ENCODE results near the gene PHLDB1. TPM values are rescaled to one million over a fixed set of nuclear protein-coding genes. Genes with fewer than 3 reads are reported as not detected.

The PHLDB1 gene
- total RNA-seq, 4 donors from 2014 or later, result 92.6 to 276 (median 161) TPM

DNA sequence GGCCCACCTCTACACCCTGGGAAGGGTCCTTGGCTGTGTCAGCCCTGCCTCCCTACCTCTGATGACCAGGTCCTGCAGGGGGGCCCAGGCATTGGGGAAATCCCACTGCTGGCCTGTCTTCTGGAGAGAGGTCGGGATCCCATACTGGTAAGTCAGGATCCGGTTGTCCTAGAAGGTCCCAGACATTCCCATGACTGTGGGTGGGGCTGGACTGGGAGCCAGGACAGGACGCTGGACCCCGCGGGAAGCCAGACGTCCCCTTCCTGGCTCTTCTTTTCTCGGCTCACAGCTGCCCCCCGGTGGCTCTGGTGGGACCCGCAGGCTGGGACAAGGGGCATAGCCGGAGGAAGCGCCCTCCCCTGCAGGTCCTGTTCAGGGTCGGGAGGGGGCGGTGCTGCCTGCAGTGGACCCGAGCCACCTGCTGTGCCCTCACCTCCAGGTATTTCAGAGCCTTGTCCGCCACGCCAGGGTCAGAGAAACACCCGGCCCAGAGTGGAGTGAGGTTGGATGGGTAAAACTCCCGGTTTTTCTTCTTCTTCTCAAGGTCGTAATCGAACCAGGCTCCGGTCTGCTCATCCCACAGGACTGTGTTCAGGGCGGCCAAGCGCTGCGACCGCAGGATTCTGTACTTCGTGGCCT, 52.0 kb downstream of the PHLDB1 start:
- DNase-seq, result peak; percentile 93
- Histone ChIP-seq H3K9me3 (no peaks in the 10 kb centered on the region), H3K27me3 (no peaks in the 10 kb centered on the region), H3K4me1 (peaks cover 10 to 12% (median 11%) of the 10 kb centered on the region in 4 donors), H3K36me3 (peaks cover 0 to 16% (median 0%) of the 10 kb centered on the region in 4 donors), H3K27ac (peak overlapping the region; percentile 6 to 32 (median 22)), H3K4me3 (no peak overlapping the region)
- TF ChIP-seq POLR2AphosphoS5 (IDR thresholded peaks at IDR 0.05), result peak; percentile 12 to 40 (median 32)
- peak; percentile 91 to 97 (median 94) for TF ChIP-seq CTCF (IDR thresholded peaks at IDR 0.05)
- TF ChIP-seq POLR2A (IDR thresholded peaks at IDR 0.05), result no peak
- 9% methylated on average over 26 of the region's 26 CpGs; no CpG with 5 or more reads in 1 of the 2 donors for WGBS, 2 donors (ENCODE audit: low coverage in 1 of 2)
- intact Hi-C loops (cut with DNase I; ENCODE audit: low total_unique reads), result no loop called here
- in situ Hi-C loops (cut with MboI; ENCODE audit: low pct_ligation_motif_present in 1 of 4, low pct_unique_long_range_greater_than_20kb in 1 of 4, low sequenced_read_pairs in 3 of 4), result no loop called here

GRCh38 chr11:118659953-118660680, 52.7 kb downstream of the PHLDB1 start:
- H3K27ac ChIP-seq, result no peak overlapping the region
- intact Hi-C loops (cut with DNase I; ENCODE audit: low total_unique reads), result no loop called here
- H3K36me3 ChIP-seq, result peaks cover 0 to 16% (median 0%) of the 10 kb centered on the region in 4 donors
- H3K9me3 ChIP-seq, result no peaks in the 10 kb centered on the region
- DNase-seq, result no peak
- no peak overlapping the region for H3K4me3 ChIP-seq
- H3K4me1 ChIP-seq, result peaks cover 10 to 12% (median 11%) of the 10 kb centered on the region in 4 donors
- no peak for TF ChIP-seq POLR2A (IDR thresholded peaks at IDR 0.05)
- in situ Hi-C loops (cut with MboI; ENCODE audit: low pct_ligation_motif_present in 1 of 4, low pct_unique_long_range_greater_than_20kb in 1 of 4, low sequenced_read_pairs in 3 of 4), result no loop called here
- WGBS, 2 donors (ENCODE audit: low coverage in 1 of 2), result 59% methylated on average over 14 of the region's 14 CpGs; no CpG with 5 or more reads in 1 of the 2 donors
- H3K27me3 ChIP-seq, result no peaks in the 10 kb centered on the region

DNA sequence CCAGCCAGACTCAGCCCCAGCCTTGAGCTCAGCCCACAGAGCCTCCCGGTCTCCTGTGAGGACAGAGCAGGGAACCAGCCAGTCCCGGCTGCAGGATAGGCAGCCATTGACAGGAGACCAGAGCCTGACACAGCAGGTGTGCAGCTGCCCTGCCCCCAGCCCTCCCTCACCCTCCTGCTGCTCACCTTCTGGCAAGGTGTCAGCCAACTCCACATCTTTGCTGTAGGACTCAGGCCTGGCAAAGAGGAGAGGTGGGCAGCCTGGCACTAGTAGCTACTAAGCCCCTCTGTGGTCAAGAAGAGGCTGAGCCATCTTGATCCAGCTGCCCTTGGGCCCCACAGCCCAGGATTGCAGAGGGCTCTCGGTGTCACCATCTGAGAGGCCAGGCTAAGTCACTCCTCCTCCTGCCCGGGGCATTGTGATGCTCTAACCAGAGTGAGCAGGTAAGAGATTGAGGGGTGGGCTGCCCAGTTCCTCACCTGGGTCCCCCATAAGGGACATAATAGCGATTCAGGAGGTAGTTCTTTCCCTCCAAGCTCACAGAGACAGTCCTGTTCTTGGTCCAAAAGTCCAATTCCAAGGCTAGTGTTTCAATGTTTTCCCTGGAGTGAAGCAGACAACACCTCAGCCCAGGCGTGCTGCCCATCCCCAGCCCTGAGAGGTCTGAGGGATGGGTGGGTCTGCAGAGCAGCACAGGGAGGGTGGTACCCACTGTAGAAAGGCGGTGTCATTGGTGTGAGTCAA, 53.4 kb downstream of the PHLDB1 start:
- no peak for DNase-seq
- 58% methylated on average over 7 of the region's 7 CpGs; no CpG with 5 or more reads in 1 of the 2 donors for WGBS, 2 donors (ENCODE audit: low coverage in 1 of 2)
- no peak for TF ChIP-seq POLR2A (IDR thresholded peaks at IDR 0.05)
- peak in 1 of 3 donors; percentile 8 for TF ChIP-seq POLR2AphosphoS5 (IDR thresholded peaks at IDR 0.05)
- no peak overlapping the region for H3K4me3 ChIP-seq
- no peaks in the 10 kb centered on the region for H3K27me3 ChIP-seq
- peaks cover 0 to 8% (median 0%) of the 10 kb centered on the region in 4 donors for H3K36me3 ChIP-seq
- no peaks in the 10 kb centered on the region for H3K9me3 ChIP-seq
- intact Hi-C loops (cut with DNase I; ENCODE audit: low total_unique reads) (no loop called here), in situ Hi-C loops (cut with MboI; ENCODE audit: low pct_ligation_motif_present in 1 of 4, low pct_unique_long_range_greater_than_20kb in 1 of 4, low sequenced_read_pairs in 3 of 4) (no loop called here)
- H3K4me1 ChIP-seq, result peaks cover 10 to 12% (median 11%) of the 10 kb centered on the region in 4 donors
- no peak overlapping the region for H3K27ac ChIP-seq

DNA sequence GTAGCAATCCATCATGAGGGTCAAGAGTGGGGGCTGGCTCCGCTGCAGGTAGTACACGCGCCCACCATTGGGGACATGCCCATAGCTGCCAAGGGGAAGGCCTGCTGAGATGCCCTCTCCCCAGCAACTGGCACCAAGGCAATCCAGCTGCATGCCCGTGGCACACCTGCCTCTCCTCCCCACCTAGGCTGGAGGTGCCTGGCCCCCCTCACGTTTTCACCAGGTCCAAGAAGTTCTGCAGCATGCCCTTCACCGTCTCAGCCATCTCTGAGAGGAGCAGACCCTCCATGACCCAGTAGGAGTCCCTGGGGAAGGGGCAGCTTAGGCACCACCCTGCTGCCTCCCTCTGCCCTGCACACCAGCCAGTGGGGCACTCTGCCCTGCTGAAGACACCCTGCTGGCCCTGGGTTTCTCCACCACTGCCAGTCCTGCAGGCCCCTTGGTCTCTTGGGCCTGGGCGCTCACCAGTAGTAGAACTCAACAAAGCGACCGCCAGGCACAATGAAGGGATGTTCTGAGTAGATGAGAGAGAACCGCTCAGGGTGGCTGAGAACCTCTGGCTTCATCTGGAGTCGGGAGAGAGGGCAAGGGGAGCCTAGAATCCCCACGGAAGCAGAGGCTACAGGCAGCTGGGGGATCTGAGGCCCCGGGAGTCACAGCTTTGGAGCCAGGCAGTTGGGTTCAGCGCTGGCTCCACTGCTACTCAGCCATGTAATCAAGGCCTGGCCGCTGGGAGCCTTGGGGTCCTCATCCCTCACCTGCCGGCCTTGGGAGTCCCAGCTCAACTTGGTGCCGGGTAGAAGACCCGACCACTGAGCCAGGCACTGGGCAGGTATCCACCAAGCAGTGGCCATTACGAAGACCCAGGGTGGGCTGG, 54.2 kb downstream of the PHLDB1 start:
- no peak overlapping the region for H3K4me3 ChIP-seq
- peaks cover 10 to 12% (median 11%) of the 10 kb centered on the region in 4 donors for H3K4me1 ChIP-seq
- H3K36me3 ChIP-seq, result peaks cover 0 to 7% (median 0%) of the 10 kb centered on the region in 4 donors
- TF ChIP-seq CTCF (IDR thresholded peaks at IDR 0.05) (no peak), POLR2AphosphoS5 (IDR thresholded peaks at IDR 0.05) (no peak), EP300 (IDR thresholded peaks at IDR 0.05; ENCODE audit: low read depth) (no peak), POLR2A (IDR thresholded peaks at IDR 0.05) (no peak)
- H3K27ac ChIP-seq, result no peak overlapping the region
- in situ Hi-C loops (cut with MboI; ENCODE audit: low pct_ligation_motif_present in 1 of 4, low pct_unique_long_range_greater_than_20kb in 1 of 4, low sequenced_read_pairs in 3 of 4) (no loop called here), intact Hi-C loops (cut with DNase I; ENCODE audit: low total_unique reads) (no loop called here)
- H3K27me3 ChIP-seq, result no peaks in the 10 kb centered on the region
- WGBS, 2 donors (ENCODE audit: low coverage in 1 of 2), result 77% methylated on average over 18 of the region's 19 CpGs; no CpG with 5 or more reads in 1 of the 2 donors
- no peaks in the 10 kb centered on the region for H3K9me3 ChIP-seq
- no peak for DNase-seq

All from transverse colon (tissue), 4 donors.